ENCODE results near the gene ARHGEF26. TPM values are rescaled to one million over a fixed set of nuclear protein-coding genes. Genes with fewer than 3 reads are reported as not detected.

ARHGEF26 gene
- total RNA-seq, 2 experiments from 2014 or later: 0.08 TPM; not detected in 1

DNA sequence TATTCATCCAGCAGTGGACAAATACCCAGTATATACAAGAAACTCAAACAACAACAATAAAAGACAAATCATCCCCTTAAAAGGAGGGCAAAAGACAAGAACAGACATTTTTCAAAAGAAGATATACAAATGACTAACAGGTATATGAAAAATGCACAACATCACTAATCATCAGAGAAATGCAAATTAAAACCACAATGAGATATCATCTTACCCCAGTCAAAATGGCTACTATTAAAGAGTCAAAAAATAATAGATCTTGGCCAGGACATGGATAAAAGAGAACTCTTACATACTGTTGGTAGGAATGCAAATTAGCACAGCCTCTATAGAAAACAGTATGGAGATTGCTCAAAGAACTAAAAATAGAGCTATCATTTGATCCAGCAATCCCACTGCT, 186.2 kb downstream of the ARHGEF26 start:
- no peaks in the 10 kb centered on the region for H3K27me3 Mint-ChIP-seq
- POLR2A ChIA-PET: no interaction called here
- DNase-seq (no peak), ATAC-seq (ENCODE audit: poor library complexity) (no peak)
- Histone ChIP-seq H3K4me3 (ENCODE audit: low read length) (no peak overlapping the region), H3K36me3 (ENCODE audit: insufficient read depth, low read length) (peaks cover 75% of the 10 kb centered on the region), H3K27ac (ENCODE audit: low read depth in 1 of 2, low read length in 2 of 2) (no peak overlapping the region), H3K9me3 (ENCODE audit: control insufficient read depth in 1 of 2, insufficient read depth in 1 of 2, low read length in 2 of 2) (no peaks in the 10 kb centered on the region), H3K4me1 (ENCODE audit: insufficient read depth, low read length) (no peaks in the 10 kb centered on the region), H3K27me3 (ENCODE audit: control insufficient read depth in 1 of 2, insufficient read depth in 2 of 2, low read length in 2 of 2) (no peaks in the 10 kb centered on the region)
- no peak overlapping the region for H3K4me3 Mint-ChIP-seq
- peaks cover 12% of the 10 kb centered on the region for H3K4me1 Mint-ChIP-seq (ENCODE audit: low read depth)
- intact Hi-C loops (cut with DNase I, micrococcal nuclease): no loop called here
- no peaks in the 10 kb centered on the region for H3K9me3 Mint-ChIP-seq
- TF ChIP-seq, protein P1, sequence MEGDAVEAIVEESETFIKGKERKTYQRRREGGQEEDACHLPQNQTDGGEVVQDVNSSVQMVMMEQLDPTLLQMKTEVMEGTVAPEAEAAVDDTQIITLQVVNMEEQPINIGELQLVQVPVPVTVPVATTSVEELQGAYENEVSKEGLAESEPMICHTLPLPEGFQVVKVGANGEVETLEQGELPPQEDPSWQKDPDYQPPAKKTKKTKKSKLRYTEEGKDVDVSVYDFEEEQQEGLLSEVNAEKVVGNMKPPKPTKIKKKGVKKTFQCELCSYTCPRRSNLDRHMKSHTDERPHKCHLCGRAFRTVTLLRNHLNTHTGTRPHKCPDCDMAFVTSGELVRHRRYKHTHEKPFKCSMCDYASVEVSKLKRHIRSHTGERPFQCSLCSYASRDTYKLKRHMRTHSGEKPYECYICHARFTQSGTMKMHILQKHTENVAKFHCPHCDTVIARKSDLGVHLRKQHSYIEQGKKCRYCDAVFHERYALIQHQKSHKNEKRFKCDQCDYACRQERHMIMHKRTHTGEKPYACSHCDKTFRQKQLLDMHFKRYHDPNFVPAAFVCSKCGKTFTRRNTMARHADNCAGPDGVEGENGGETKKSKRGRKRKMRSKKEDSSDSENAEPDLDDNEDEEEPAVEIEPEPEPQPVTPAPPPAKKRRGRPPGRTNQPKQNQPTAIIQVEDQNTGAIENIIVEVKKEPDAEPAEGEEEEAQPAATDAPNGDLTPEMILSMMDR (IDR thresholded peaks at IDR 0.05): no peak
- peaks cover 89% of the 10 kb centered on the region for H3K36me3 Mint-ChIP-seq (ENCODE audit: low read depth)
- peak overlapping the region; percentile 6 for H3K27ac Mint-ChIP-seq
- CTCF ChIA-PET: no interaction called here

Other genes starting within 250 kb of the ARHGEF26 start
- gene DHX36, start 203.1 kb downstream of the ARHGEF26 start, total RNA-seq: 100 to 1,000 TPM; 128 TPM

All from CD4-positive, alpha-beta T cell (primary cell).